HG03520 (cell line): ENCODE data around the gene C2orf49.

Experiments
- ATAC-seq: cut with Tn5 transposase; IDR thresholded peaks from one replicate; pipeline ENCODE4 v1.9.1; 2021; ENCODE audit warnings: mild to moderate bottlenecking, moderate library complexity; ENCODE audit not compliant: unreplicated experiment

Gene C2orf49

GRCh38 chr2:105380432-105381100, 43.2 kb downstream of the C2orf49 start:
- no peak for ATAC-seq

GRCh38 chr2:105381101-105381668, 43.8 kb downstream of the C2orf49 start:
- no peak for ATAC-seq

- ATAC-seq, result no peak
Measured at GRCh38 chr2:105382177-105382576, 44.8 kb downstream of the C2orf49 start.

- ATAC-seq, result no peak
Measured at GRCh38 chr2:105383432-105384166, 46.3 kb downstream of the C2orf49 start.

- no peak for ATAC-seq
Measured at GRCh38 chr2:105384216-105384615, 46.9 kb downstream of the C2orf49 start.

GRCh38 chr2:105384861-105385260, 47.5 kb downstream of the C2orf49 start:
- no peak for ATAC-seq

GRCh38 chr2:105385731-105386540, 48.6 kb downstream of the C2orf49 start:
- ATAC-seq, result no peak

- ATAC-seq, result no peak
Measured at GRCh38 chr2:105387225-105387624, 49.9 kb downstream of the C2orf49 start.

- no peak for ATAC-seq
Measured at GRCh38 chr2:105388971-105389381, 51.6 kb downstream of the C2orf49 start.

- ATAC-seq, result no peak
Measured at GRCh38 chr2:105390454-105390853, 53.1 kb downstream of the C2orf49 start.

- ATAC-seq, result no peak
Measured at GRCh38 chr2:105391058-105391627, 53.8 kb downstream of the C2orf49 start.

GRCh38 chr2:105391763-105392662, 54.7 kb downstream of the C2orf49 start:
- ATAC-seq, result no peak

- no peak for ATAC-seq
Measured at GRCh38 chr2:105393373-105394055, 56.2 kb downstream of the C2orf49 start.

GRCh38 chr2:105394951-105395611, 57.7 kb downstream of the C2orf49 start:
- no peak for ATAC-seq

GRCh38 chr2:105395691-105396090, 58.4 kb downstream of the C2orf49 start:
- no peak for ATAC-seq

- no peak for ATAC-seq
Measured at GRCh38 chr2:105396254-105397024, 59.1 kb downstream of the C2orf49 start.

GRCh38 chr2:105397025-105397722, 59.8 kb downstream of the C2orf49 start:
- no peak for ATAC-seq
